HUES6 (cell line): Measurements from ENCODE around the gene UNC119B.

Experiments used
- H3K27ac ChIP-seq: 2 replicates; pipeline ENCODE4 v1.7.0; 2013; ENCODE audit warnings: low read depth, mild to moderate bottlenecking, low read length, inconsistent platforms
- H3K27me3 ChIP-seq: 2 replicates; pipeline ENCODE4 v1.6.1; 2013; ENCODE audit warnings: low read length; ENCODE audit not compliant: control insufficient read depth, insufficient read depth
- H3K36me3 ChIP-seq: 2 replicates; pipeline ENCODE4 v1.6.1; 2013; ENCODE audit warnings: low read length; ENCODE audit not compliant: control insufficient read depth, insufficient read depth
- H3K4me1 ChIP-seq: 2 replicates; pipeline ENCODE4 v1.6.1; 2013; ENCODE audit warnings: low read length; ENCODE audit not compliant: control insufficient read depth, insufficient read depth
- H3K4me3 ChIP-seq: 2 replicates; pipeline ENCODE4 v1.5.1; 2013; ENCODE audit warnings: low read depth, low read length
- H3K9ac ChIP-seq: one replicate; pipeline ENCODE4 v1.6.1; 2013; ENCODE audit warnings: mild to moderate bottlenecking, low read length
- H3K9me3 ChIP-seq: 2 replicates; pipeline ENCODE4 v1.6.1; 2013; ENCODE audit warnings: low read depth, low read length; ENCODE audit not compliant: control insufficient read depth, insufficient read depth

Gene UNC119B

DNA sequence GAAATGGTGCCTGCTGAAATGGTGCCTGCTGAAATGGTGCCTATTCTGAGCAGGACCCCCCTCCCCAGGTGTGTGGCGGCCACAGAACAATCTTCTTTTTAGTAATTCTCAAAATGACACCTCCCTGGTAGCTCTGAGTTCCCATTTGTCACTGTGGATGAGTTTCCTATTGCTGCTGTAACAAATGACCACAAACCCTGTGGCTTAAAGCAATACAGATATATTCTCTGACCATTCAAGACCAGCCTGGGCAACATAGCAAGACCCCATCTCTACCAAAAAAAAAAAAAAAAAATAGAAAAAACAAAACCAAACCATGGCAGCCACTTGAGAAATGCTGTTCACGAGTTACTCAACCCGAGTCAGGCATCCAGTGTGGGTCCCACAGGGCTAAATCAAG lies 23.3 kb downstream of the UNC119B start:
- no peak overlapping the region for H3K9ac ChIP-seq
- H3K27ac ChIP-seq, result no peak overlapping the region
- peaks cover 3% of the 10 kb centered on the region; the same call in 1 of the 2 replicates for H3K36me3 ChIP-seq
- no peaks in the 10 kb centered on the region for H3K4me1 ChIP-seq
- H3K27me3 ChIP-seq, result no peaks in the 10 kb centered on the region
- no peak overlapping the region for H3K4me3 ChIP-seq
- peaks cover 5% of the 10 kb centered on the region; the same call in 1 of the 2 replicates for H3K9me3 ChIP-seq

GRCh38 chr12:120734210-120734609 lies 24.0 kb downstream of the UNC119B start:
- Histone ChIP-seq H3K9me3 (peaks cover 5% of the 10 kb centered on the region; the same call in 1 of the 2 replicates), H3K36me3 (peaks cover 3% of the 10 kb centered on the region; the same call in 1 of the 2 replicates), H3K27me3 (no peaks in the 10 kb centered on the region), H3K9ac (no peak overlapping the region), H3K4me1 (no peaks in the 10 kb centered on the region), H3K4me3 (no peak overlapping the region), H3K27ac (no peak overlapping the region)

- H3K4me1 ChIP-seq, result no peaks in the 10 kb centered on the region
- H3K27me3 ChIP-seq, result no peaks in the 10 kb centered on the region
- H3K4me3 ChIP-seq, result no peak overlapping the region
- no peak overlapping the region for H3K27ac ChIP-seq
- no peak overlapping the region for H3K9ac ChIP-seq
- peaks cover 5% of the 10 kb centered on the region; the same call in 1 of the 2 replicates for H3K9me3 ChIP-seq
- H3K36me3 ChIP-seq, result no peaks in the 10 kb centered on the region
Observed at GRCh38 chr12:120735181-120735580, 24.9 kb downstream of the UNC119B start.

- H3K27me3 ChIP-seq, result no peaks in the 10 kb centered on the region
- H3K36me3 ChIP-seq, result no peaks in the 10 kb centered on the region
- no peaks in the 10 kb centered on the region for H3K4me1 ChIP-seq
- no peak overlapping the region for H3K4me3 ChIP-seq
- no peak overlapping the region for H3K27ac ChIP-seq
- peaks cover 5% of the 10 kb centered on the region; the same call in 1 of the 2 replicates for H3K9me3 ChIP-seq
- H3K9ac ChIP-seq, result no peak overlapping the region
Observed at GRCh38 chr12:120736404-120737331, 26.4 kb downstream of the UNC119B start.

DNA sequence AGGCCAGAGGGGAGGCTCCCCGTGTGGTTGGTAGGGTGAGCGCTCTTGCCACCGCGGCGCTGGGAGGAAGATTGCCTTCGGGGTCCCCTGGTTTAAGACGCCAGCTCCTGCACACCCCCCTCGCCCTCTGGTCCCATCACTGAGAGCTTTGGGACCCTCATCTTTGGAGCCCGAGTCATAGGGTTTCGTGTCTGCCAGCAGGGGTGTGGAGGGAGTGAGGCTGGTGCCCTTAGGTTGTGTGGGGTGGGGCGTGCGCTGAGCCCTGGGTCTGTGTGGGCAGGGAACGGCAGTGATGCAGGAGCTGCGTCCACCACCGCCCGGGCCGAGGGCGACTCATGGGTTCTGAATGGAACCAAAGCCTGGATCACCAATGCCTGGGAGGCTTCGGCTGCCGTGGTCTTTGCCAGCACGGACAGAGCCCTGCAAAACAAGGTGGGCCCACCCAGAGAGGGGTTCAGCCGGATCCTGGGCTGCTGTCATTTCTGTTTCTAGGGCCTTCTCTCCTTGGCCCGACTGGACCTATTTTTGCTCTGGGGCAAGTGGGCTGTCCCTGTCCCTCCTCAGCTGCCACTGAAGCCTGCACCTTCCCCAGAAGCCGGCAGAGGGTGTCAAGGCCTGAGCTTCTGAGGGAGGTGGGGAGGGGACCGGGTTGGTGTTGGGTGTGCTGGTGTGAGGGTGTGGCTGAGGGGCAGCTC lies 27.4 kb downstream of the UNC119B start:
- H3K36me3 ChIP-seq, result no peaks in the 10 kb centered on the region
- no peak overlapping the region for H3K9ac ChIP-seq
- no peak overlapping the region for H3K27ac ChIP-seq

DNA sequence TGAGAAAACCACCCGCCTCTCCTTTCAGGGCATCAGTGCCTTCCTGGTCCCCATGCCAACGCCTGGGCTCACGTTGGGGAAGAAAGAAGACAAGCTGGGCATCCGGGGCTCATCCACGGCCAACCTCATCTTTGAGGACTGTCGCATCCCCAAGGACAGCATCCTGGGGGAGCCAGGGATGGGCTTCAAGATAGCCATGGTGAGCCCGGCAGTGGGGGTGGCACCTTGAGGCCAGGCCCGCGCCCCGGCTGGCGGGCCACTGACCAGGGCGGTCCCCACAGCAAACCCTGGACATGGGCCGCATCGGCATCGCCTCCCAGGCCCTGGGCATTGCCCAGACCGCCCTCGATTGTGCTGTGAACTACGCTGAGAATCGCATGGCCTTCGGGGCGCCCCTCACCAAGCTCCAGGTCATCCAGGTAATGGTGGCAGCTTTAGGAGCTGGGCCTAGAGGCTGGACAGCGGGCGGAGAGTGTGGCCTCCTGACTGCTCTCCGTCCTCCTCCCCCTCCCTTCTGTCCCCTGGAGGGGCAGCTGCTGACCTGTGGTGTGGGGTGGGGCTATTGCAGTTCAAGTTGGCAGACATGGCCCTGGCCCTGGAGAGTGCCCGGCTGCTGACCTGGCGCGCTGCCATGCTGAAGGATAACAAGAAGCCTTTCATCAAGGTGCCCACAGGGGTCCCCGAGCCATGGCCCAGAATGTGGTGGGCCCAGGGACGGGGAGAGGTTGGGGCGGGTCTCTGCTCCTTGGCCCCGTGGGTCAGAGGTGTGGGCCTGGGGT lies 28.2 kb downstream of the UNC119B start:
- H3K4me3 ChIP-seq, result no peak overlapping the region
- no peak overlapping the region for H3K27ac ChIP-seq
- H3K36me3 ChIP-seq, result no peaks in the 10 kb centered on the region
- H3K4me1 ChIP-seq, result no peaks in the 10 kb centered on the region
- H3K9ac ChIP-seq, result no peak overlapping the region
- H3K27me3 ChIP-seq, result no peaks in the 10 kb centered on the region
- 0 out of 2 replicates have a peak, but pooled peaks cover 1% of the 10 kb centered on the region for H3K9me3 ChIP-seq

More for the DNA sequence above, 27.4 kb downstream of the UNC119B start:
- H3K27me3 ChIP-seq, result no peaks in the 10 kb centered on the region
- H3K4me1 ChIP-seq, result no peaks in the 10 kb centered on the region
- no peak overlapping the region for H3K4me3 ChIP-seq
- peaks cover 5% of the 10 kb centered on the region; the same call in 1 of the 2 replicates for H3K9me3 ChIP-seq

GRCh38 chr12:120739031-120739762 lies 28.9 kb downstream of the UNC119B start:
- Histone ChIP-seq H3K36me3 (no peaks in the 10 kb centered on the region), H3K27ac (no peak overlapping the region), H3K9me3 (no peaks in the 10 kb centered on the region)

DNA sequence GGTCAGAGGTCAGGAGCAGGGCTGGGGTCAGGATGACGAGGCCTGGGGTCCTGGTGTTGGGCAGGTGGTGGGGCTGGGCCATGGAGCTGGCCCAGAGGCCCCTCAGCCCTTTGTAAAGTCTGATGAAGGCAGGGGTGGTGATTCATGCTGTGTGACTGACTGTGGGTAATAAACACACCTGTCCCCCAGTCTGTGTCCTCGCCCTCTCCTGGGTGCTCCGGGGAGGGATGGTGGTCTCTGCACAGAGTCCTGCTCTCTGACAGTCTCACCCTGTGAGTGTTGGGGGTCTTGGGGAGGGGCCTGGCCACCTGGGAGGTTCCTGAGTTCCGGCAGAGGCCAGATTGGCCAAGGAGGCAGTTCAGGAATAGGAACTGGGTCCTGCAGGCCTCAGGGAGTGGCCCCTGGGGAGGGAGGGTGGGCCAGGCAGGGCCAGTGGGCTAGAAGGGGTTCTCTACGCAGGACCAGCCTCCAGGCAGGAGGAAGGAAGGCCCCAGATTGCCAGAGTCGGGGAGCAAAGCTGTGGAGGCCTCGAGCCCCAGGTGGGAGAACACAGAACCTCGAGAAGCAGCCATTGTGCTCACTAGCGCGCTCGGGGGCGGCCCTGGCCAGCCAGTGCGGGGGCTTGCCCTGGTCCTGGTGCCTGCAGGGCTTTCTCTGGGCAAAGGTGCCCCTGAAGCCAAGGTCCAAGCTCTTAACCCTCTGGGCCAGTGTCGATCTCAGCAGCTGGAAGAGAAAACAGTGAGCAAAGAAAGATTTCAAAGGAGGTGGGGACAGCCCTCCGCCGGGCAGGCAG lies 29.8 kb downstream of the UNC119B start:
- Histone ChIP-seq H3K27ac (no peak overlapping the region), H3K27me3 (no peaks in the 10 kb centered on the region), H3K9me3 (no peaks in the 10 kb centered on the region), H3K4me1 (no peaks in the 10 kb centered on the region), H3K9ac (no peak overlapping the region), H3K36me3 (no peaks in the 10 kb centered on the region), H3K4me3 (no peak overlapping the region)

More at GRCh38 chr12:120739031-120739762, 28.9 kb downstream of the UNC119B start:
- Histone ChIP-seq H3K4me1 (no peaks in the 10 kb centered on the region), H3K9ac (no peak overlapping the region), H3K27me3 (no peaks in the 10 kb centered on the region), H3K4me3 (no peak overlapping the region)

DNA sequence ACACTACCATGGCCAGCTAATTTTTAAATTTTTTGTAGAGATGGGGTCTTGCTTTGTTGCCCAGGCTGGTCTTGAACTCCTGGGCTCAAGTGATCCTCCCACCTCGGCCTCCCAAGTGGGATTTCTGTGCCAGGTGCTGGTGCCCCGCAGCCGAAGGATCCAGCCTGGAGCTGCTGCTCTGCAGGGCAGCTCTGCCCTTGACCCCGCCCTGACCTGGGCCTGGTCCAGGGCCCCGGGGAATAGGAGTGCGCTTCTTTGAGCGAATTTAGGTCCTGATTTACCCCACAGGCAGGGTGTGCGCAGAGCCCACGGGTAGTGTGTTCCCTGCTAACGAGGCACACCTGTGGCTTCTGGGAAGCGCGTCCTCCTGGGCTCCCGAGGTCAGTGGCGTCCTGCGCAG lies 30.6 kb downstream of the UNC119B start:
- Histone ChIP-seq H3K4me3 (no peak overlapping the region), H3K4me1 (no peaks in the 10 kb centered on the region), H3K27ac (no peak overlapping the region), H3K27me3 (no peaks in the 10 kb centered on the region), H3K36me3 (no peaks in the 10 kb centered on the region), H3K9me3 (no peaks in the 10 kb centered on the region), H3K9ac (no peak overlapping the region)
